Spleen (tissue), 7 donors: Measurements from ENCODE around the gene EPB41L4B.

ENCODE experiments used
- CTCF ChIP-seq, 11 experiments: fragments of 200-600 bp in 7 of 11; fragments of 450-650 bp in 4 of 11; sonication (generic) in 4 of 11; IDR thresholded peaks in 8 of 11; conservative IDR thresholded peaks in 3 of 11; 1 replicate in 7 of 11; 2 replicates in 4 of 11; pipeline versions ENCODE4 v1.4.0 to v1.8.0; 2016 to 2021; ENCODE audit warnings: antibody characterized with exemption in 11 of 11, inconsistent platforms in 4 of 11, mild to moderate bottlenecking in 1 of 11
- POLR2A ChIP-seq, 3 donors: fragments of 450-650 bp; IDR thresholded peaks; one replicate each; pipeline ENCODE4 v1.5.1; 2017; ENCODE audit warnings: antibody characterized with exemption in 3 of 3, mild to moderate bottlenecking in 1 of 3
- POLR2AphosphoS5 ChIP-seq, 3 donors: sonication (generic); formaldehyde crosslinking; IDR thresholded peaks; one replicate each; pipeline ENCODE4 v1.5.1; 2017; ENCODE audit warnings: antibody characterized with exemption in 3 of 3
- donor health status: DM: no; HTN: no; CAD: no; lungs with moderate emphysema.
- donor health status: DM: no; HTN: no; CAD: no.
- donor health status: DM: no; HTN: no; CAD: no.

- TF ChIP-seq CTCF (IDR thresholded peaks at IDR 0.05 in 8 of 11, conservative IDR thresholded peaks at IDR 0.05 in 3 of 11) (no peak), POLR2A (IDR thresholded peaks at IDR 0.05) (no peak), POLR2AphosphoS5 (IDR thresholded peaks at IDR 0.05) (no peak)
These were observed 30.5 kb downstream of the EPB41L4B start for GRCh38 chr9:109290385-109290784.
